ENCODE data around the gene EARS2.
"Not testable (repeated sequence)": the region's sequence is repeated elsewhere in the genome, so short reads cannot be mapped to it uniquely, and the experiment has no call there.

Gene EARS2

GRCh38 chr16:23587726-23588125 is 30.6 kb upstream of the EARS2 start:
- no peak for DNase-seq (ENCODE audit: low read depth)
- no peak for TF ChIP-seq CTCF (IDR thresholded peaks at IDR 0.05; ENCODE audit: low read depth, low read length, missing control alignments)
- H3K4me3 ChIP-seq (ENCODE audit: low read depth, low read length): no peak overlapping the region

- DNase-seq (ENCODE audit: low read depth): no peak
- H3K4me3 ChIP-seq (ENCODE audit: low read depth, low read length): no peak overlapping the region
- TF ChIP-seq CTCF (IDR thresholded peaks at IDR 0.05; ENCODE audit: low read depth, low read length, missing control alignments): no peak
These were observed 27.3 kb upstream of the EARS2 start for GRCh38 chr16:23584186-23585076.

GRCh38 chr16:23583271-23583670 is 26.1 kb upstream of the EARS2 start:
- H3K4me3 ChIP-seq (ENCODE audit: low read depth, low read length); DNase-seq (ENCODE audit: low read depth): not testable (repeated sequence)

GRCh38 chr16:23581764-23582163 is 24.6 kb upstream of the EARS2 start:
- DNase-seq (ENCODE audit: low read depth): no peak
- no peak overlapping the region for H3K4me3 ChIP-seq (ENCODE audit: low read depth, low read length)
- no peak for TF ChIP-seq CTCF (IDR thresholded peaks at IDR 0.05; ENCODE audit: low read depth, low read length, missing control alignments)

GRCh38 chr16:23580391-23580790 is 23.2 kb upstream of the EARS2 start:
- no peak for DNase-seq (ENCODE audit: low read depth)
- H3K4me3 ChIP-seq (ENCODE audit: low read depth, low read length): no peak overlapping the region
- TF ChIP-seq CTCF (IDR thresholded peaks at IDR 0.05; ENCODE audit: low read depth, low read length, missing control alignments): no peak

- no peak for TF ChIP-seq CTCF (IDR thresholded peaks at IDR 0.05; ENCODE audit: low read depth, low read length, missing control alignments)
- no peak for DNase-seq (ENCODE audit: low read depth)
- H3K4me3 ChIP-seq (ENCODE audit: low read depth, low read length): no peak overlapping the region
These were observed 22.2 kb upstream of the EARS2 start for GRCh38 chr16:23579371-23579770.

GRCh38 chr16:23578101-23578830 is 21.1 kb upstream of the EARS2 start:
- no peak for DNase-seq (ENCODE audit: low read depth)
- H3K4me3 ChIP-seq (ENCODE audit: low read depth, low read length): no peak overlapping the region
- TF ChIP-seq CTCF (IDR thresholded peaks at IDR 0.05; ENCODE audit: low read depth, low read length, missing control alignments): no peak

Data from GM12864 (cell line).